ENCODE results near the gene DRAXIN. TPM values are rescaled to one million over a fixed set of nuclear protein-coding genes. Genes with fewer than 3 reads are reported as not detected.

Gene DRAXIN
- polyA plus RNA-seq, 3 donors from 2014 or later, result 0.29 to 0.94 (median 0.58) TPM

GRCh38 chr1:11730429-11730891 lies 39.0 kb downstream of the DRAXIN start:
- DNase-seq, result peak; percentile 73 to 74 (median 74)
- peaks cover 1 to 10% (median 3%) of the 10 kb centered on the region in 3 donors for H3K27me3 Mint-ChIP-seq (ENCODE audit: low read depth in 3 of 3)
- H3K4me3 Mint-ChIP-seq, result peak overlapping the region; percentile 83 to 94 (median 87)
- peaks cover 48 to 70% of the 10 kb centered on the region in 2 donors for H3K4me1 Mint-ChIP-seq
- peak overlapping the region; percentile 84 to 97 (median 94) for H3K27ac Mint-ChIP-seq
- H3K9me3 Mint-ChIP-seq, result no peaks in the 10 kb centered on the region
- H3K36me3 Mint-ChIP-seq, result no peaks in the 10 kb centered on the region

GRCh38 chr1:11731691-11732283 lies 40.3 kb downstream of the DRAXIN start:
- H3K27me3 Mint-ChIP-seq (ENCODE audit: low read depth in 3 of 3), result peaks cover 3 to 15% (median 5%) of the 10 kb centered on the region in 3 donors
- DNase-seq, result peak in 2 of 3 donors; percentile 17 to 41
- peaks cover 54 to 75% of the 10 kb centered on the region in 2 donors for H3K4me1 Mint-ChIP-seq
- no peaks in the 10 kb centered on the region for H3K36me3 Mint-ChIP-seq
- H3K9me3 Mint-ChIP-seq, result no peaks in the 10 kb centered on the region
- peak overlapping the region; percentile 84 to 97 (median 93) for H3K27ac Mint-ChIP-seq
- peak overlapping the region; percentile 83 to 94 (median 88) for H3K4me3 Mint-ChIP-seq

- peak overlapping the region in 3 of 5 donors; percentile 41 to 49 (median 47) for H3K4me3 Mint-ChIP-seq
- H3K4me1 Mint-ChIP-seq, result peaks cover 69 to 83% of the 10 kb centered on the region in 2 donors
- peak overlapping the region in 4 of 6 donors; percentile 24 to 91 (median 80) for H3K27ac Mint-ChIP-seq
- H3K9me3 Mint-ChIP-seq, result no peaks in the 10 kb centered on the region
- H3K36me3 Mint-ChIP-seq, result no peaks in the 10 kb centered on the region
- DNase-seq, result no peak
- peaks cover 3 to 15% (median 9%) of the 10 kb centered on the region in 3 donors for H3K27me3 Mint-ChIP-seq (ENCODE audit: low read depth in 3 of 3)
Observed at GRCh38 chr1:11733306-11733705, 41.8 kb downstream of the DRAXIN start.

GRCh38 chr1:11735531-11735853 lies 44.0 kb downstream of the DRAXIN start:
- H3K36me3 Mint-ChIP-seq, result no peaks in the 10 kb centered on the region
- peak overlapping the region; percentile 70 to 90 (median 84) for H3K27ac Mint-ChIP-seq
- peak overlapping the region; percentile 88 to 93 (median 89) for H3K4me3 Mint-ChIP-seq
- peaks cover 0 to 9% (median 7%) of the 10 kb centered on the region in 3 donors for H3K27me3 Mint-ChIP-seq (ENCODE audit: low read depth in 3 of 3)
- no peaks in the 10 kb centered on the region for H3K9me3 Mint-ChIP-seq
- no peak for DNase-seq
- peaks cover 74 to 84% of the 10 kb centered on the region in 2 donors for H3K4me1 Mint-ChIP-seq

- peak; percentile 83 to 85 (median 83) for DNase-seq
- Mint-ChIP-seq H3K27me3 (ENCODE audit: low read depth in 3 of 3) (peaks cover 3 to 11% (median 7%) of the 10 kb centered on the region in 3 donors), H3K9me3 (no peaks in the 10 kb centered on the region), H3K36me3 (no peaks in the 10 kb centered on the region), H3K27ac (peak within 1 kb of the TSS; percentile 76 to 90 (median 84)), H3K4me3 (peak within 1 kb of the TSS; percentile 88 to 93 (median 89)), H3K4me1 (peaks cover 76 to 84% of the 10 kb centered on the region in 2 donors)
Observed at GRCh38 chr1:11735854-11736745, 44.6 kb downstream of the DRAXIN start, which contains the start of gene AGTRAP. AGTRAP (plus strand) TSS chr1:11736136; CDS start chr1:11736209, 73 bp downstream.

- H3K9me3 Mint-ChIP-seq, result no peaks in the 10 kb centered on the region
- H3K27ac Mint-ChIP-seq, result peak overlapping the region; percentile 76 to 90 (median 80)
- peak in 2 of 3 donors; percentile 46 to 52 for DNase-seq
- H3K4me1 Mint-ChIP-seq, result peaks cover 76 to 84% of the 10 kb centered on the region in 2 donors
- peaks cover 3 to 11% (median 7%) of the 10 kb centered on the region in 3 donors for H3K27me3 Mint-ChIP-seq (ENCODE audit: low read depth in 3 of 3)
- H3K36me3 Mint-ChIP-seq, result no peaks in the 10 kb centered on the region
- H3K4me3 Mint-ChIP-seq, result peak overlapping the region; percentile 88 to 93 (median 89)
Observed at GRCh38 chr1:11736746-11737639, 45.5 kb downstream of the DRAXIN start.

- Mint-ChIP-seq H3K4me1 (peaks cover 76 to 84% of the 10 kb centered on the region in 2 donors), H3K27ac (peak overlapping the region; percentile 61 to 90 (median 78)), H3K27me3 (ENCODE audit: low read depth in 3 of 3) (peaks cover 3 to 11% (median 10%) of the 10 kb centered on the region in 3 donors), H3K4me3 (peak overlapping the region; percentile 88 to 93 (median 89)), H3K36me3 (no peaks in the 10 kb centered on the region), H3K9me3 (no peaks in the 10 kb centered on the region)
- DNase-seq, result no peak
Observed at GRCh38 chr1:11738096-11738495, 46.6 kb downstream of the DRAXIN start.

GRCh38 chr1:11738783-11739182 lies 47.3 kb downstream of the DRAXIN start:
- Mint-ChIP-seq H3K9me3 (no peaks in the 10 kb centered on the region), H3K4me3 (peak overlapping the region in 4 of 5 donors; percentile 39 to 93 (median 91)), H3K27ac (peak overlapping the region in 5 of 6 donors; percentile 61 to 90 (median 81)), H3K27me3 (ENCODE audit: low read depth in 3 of 3) (peaks cover 3 to 11% (median 10%) of the 10 kb centered on the region in 3 donors), H3K36me3 (no peaks in the 10 kb centered on the region), H3K4me1 (peaks cover 74 to 84% of the 10 kb centered on the region in 2 donors)
- no peak for DNase-seq

GRCh38 chr1:11740258-11741192 lies 49.0 kb downstream of the DRAXIN start:
- Mint-ChIP-seq H3K9me3 (no peaks in the 10 kb centered on the region), H3K4me1 (peaks cover 75 to 86% of the 10 kb centered on the region in 2 donors)

GRCh38 chr1:11741482-11741881 lies 50.0 kb downstream of the DRAXIN start:
- H3K4me3 Mint-ChIP-seq, result peak overlapping the region; percentile 82 to 89 (median 86)
- peak overlapping the region in 5 of 6 donors; percentile 48 to 92 (median 65) for H3K27ac Mint-ChIP-seq
- H3K9me3 Mint-ChIP-seq, result no peaks in the 10 kb centered on the region
- H3K27me3 Mint-ChIP-seq (ENCODE audit: low read depth in 3 of 3), result peaks cover 3 to 8% (median 3%) of the 10 kb centered on the region in 3 donors
- DNase-seq, result no peak
- peaks cover 82 to 87% of the 10 kb centered on the region in 2 donors for H3K4me1 Mint-ChIP-seq
- peaks cover 3 to 15% (median 14%) of the 10 kb centered on the region in 3 donors for H3K36me3 Mint-ChIP-seq

More at GRCh38 chr1:11740258-11741192, 49.0 kb downstream of the DRAXIN start:
- Mint-ChIP-seq H3K27ac (peak overlapping the region; percentile 48 to 92 (median 89)), H3K4me3 (peak overlapping the region; percentile 82 to 89 (median 86)), H3K27me3 (ENCODE audit: low read depth in 3 of 3) (peaks cover 3 to 11% (median 7%) of the 10 kb centered on the region in 3 donors), H3K36me3 (peaks cover 0 to 9% (median 4%) of the 10 kb centered on the region in 3 donors)
- peak; percentile 59 to 61 (median 61) for DNase-seq

- H3K4me1 Mint-ChIP-seq, result peaks cover 83 to 88% of the 10 kb centered on the region in 2 donors
Observed at GRCh38 chr1:11741919-11742558, 50.5 kb downstream of the DRAXIN start.

More at GRCh38 chr1:11741919-11742558, 50.5 kb downstream of the DRAXIN start:
- H3K27ac Mint-ChIP-seq, result peak overlapping the region; percentile 48 to 92 (median 69)
- peaks cover 8 to 20% (median 19%) of the 10 kb centered on the region in 3 donors for H3K36me3 Mint-ChIP-seq
- H3K4me3 Mint-ChIP-seq, result peak overlapping the region; percentile 82 to 89 (median 86)
- no peaks in the 10 kb centered on the region for H3K9me3 Mint-ChIP-seq
- peaks cover 3 to 7% (median 3%) of the 10 kb centered on the region in 3 donors for H3K27me3 Mint-ChIP-seq (ENCODE audit: low read depth in 3 of 3)
- DNase-seq, result no peak
